ENCODE data around the gene CCL20. TPM values are rescaled to one million over a fixed set of nuclear protein-coding genes. Genes with fewer than 3 reads are reported as not detected.
A peak's percentile ranks its signal among the peaks of the same experiment; 100 is the strongest.

Gene CCL20
- total and polyA plus RNA-seq, 2 of the 13 experiments (the other 11 are each of a cell fraction or from before 2014, with no cell fraction given), result 223 to 903 TPM

DNA sequence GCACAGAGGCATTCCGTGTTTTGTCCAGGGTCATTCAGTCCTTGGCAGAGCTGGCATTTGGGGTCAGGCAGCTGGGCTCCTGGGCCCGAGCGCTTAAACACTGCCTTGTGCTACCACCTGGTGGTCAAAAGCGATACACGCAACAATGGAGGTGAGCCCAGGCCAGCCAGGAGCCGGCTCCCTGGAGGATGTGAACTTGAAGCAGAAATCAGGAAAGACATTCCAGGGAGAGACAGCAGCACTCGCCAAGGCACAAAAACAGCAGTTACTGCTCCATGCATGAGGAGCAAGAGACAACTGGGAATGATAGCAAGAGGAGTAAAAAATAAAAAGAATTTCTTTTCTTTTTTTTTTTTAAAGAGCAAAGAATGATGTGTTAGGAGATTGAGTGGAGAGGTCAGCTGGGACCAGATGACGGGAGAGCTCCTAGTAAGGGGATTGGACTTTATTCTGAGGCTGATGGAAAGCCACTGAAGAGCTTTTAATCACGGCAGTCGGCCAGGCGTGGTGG lies 47.2 kb upstream of the CCL20 start:
- H3K27me3 ChIP-seq (ENCODE audit: control insufficient read depth in 1 of 2, insufficient read depth in 2 of 2, low read length in 2 of 2), result no peaks in the 10 kb centered on the region
- peak overlapping the region; percentile 53 for H3K4me2 ChIP-seq (ENCODE audit: low read depth, low read length)
- 12% methylated on average over 11 of the region's 11 CpGs for WGBS (ENCODE audit: low lambda C conversion rate)
- H2AFZ ChIP-seq (ENCODE audit: low read length), result peak overlapping the region; percentile 64
- no peaks in the 10 kb centered on the region for H3K79me2 ChIP-seq (ENCODE audit: insufficient read depth, low read length)
- DNase-seq (ENCODE audit: low spot score) (peak; percentile 83), ATAC-seq (peak; percentile 98), FAIRE-seq (peak; percentile 37)
- H3K9ac ChIP-seq (ENCODE audit: insufficient read depth, low read depth, low read length), result no peak overlapping the region
- H3K4me1 ChIP-seq (ENCODE audit: insufficient read depth, low read length), result peaks cover 56% of the 10 kb centered on the region
- no peaks in the 10 kb centered on the region for H3K9me3 ChIP-seq (ENCODE audit: low read length)
- ChIA-PET POLR2A (interaction anchor here (0.8 to 1.7 kb wide), 6 partner anchors 47 to 361 kb away, joined by 3 to 6 read pairs (median 4); partner anchors contain the start of gene CCL20), CTCF (ENCODE audit: low intra/inter-chr PET ratio, low total read pairs) (interaction anchor here (0.7 to 2.1 kb wide), 8 partner anchors 19 to 637 kb away, joined by 4 to 29 read pairs (median 6); partner anchors contain the start of gene AGFG1)
- H3K36me3 ChIP-seq (replicated peaks in 1 of 2; ENCODE audit: control insufficient read depth in 1 of 2, insufficient read depth in 2 of 2, low read length in 2 of 2), result no peaks in the 10 kb centered on the region
- in situ Hi-C loops (cut with HindIII; ENCODE audit: extremely low pct_ligation_motif_present, low pct_unique_long_range_greater_than_20kb) (loop anchor here (5.0 to 10.0 kb wide), 5 partner anchors 96 to 632 kb away; partner anchors contain the start of gene AGFG1), intact Hi-C loops (cut with micrococcal nuclease; ENCODE audit: unreplicated experiment) (loop anchor here (1.0 to 10.0 kb wide), 7 partner anchors 19 to 636 kb away; partner anchors contain the start of gene AGFG1)
- no peak overlapping the region for H3K27ac ChIP-seq (ENCODE audit: extremely low read length, insufficient read depth, low read length)
- H3K4me3 ChIP-seq (replicated peaks in 1 of 3; ENCODE audit: insufficient read depth in 1 of 3, low read depth in 2 of 3, low read length in 3 of 3), result peak overlapping the region in 1 of 3 experiments; percentile 8; a peak in 1 of 6 replicates
- H4K20me1 ChIP-seq (ENCODE audit: insufficient read depth, low read length), result no peaks in the 10 kb centered on the region
- no TSS peak for BruUV-seq (replicated peaks)
- TF ChIP-seq SALL1 (CRISPR knock-in tag; IDR thresholded peaks at IDR 0.05) (peak; percentile 88), RARG (CRISPR knock-in tag; IDR thresholded peaks at IDR 0.05; ENCODE audit: low read depth) (no peak), SMAD9 (CRISPR knock-in tag; IDR thresholded peaks at IDR 0.05) (no peak), POLR2AphosphoS2 (IDR thresholded peaks at IDR 0.05; ENCODE audit: low read depth, low read length) (no peak), STAT5B (CRISPR knock-in tag; IDR thresholded peaks at IDR 0.05) (0 out of 2 replicates have a peak, but pooled peaks have one; percentile 49), ZNF580 (CRISPR knock-in tag; IDR thresholded peaks at IDR 0.05; ENCODE audit: borderline replicate concordance, low read depth) (peak; percentile 77; the same call in 1 of the 2 replicates), SUZ12 (IDR thresholded peaks at IDR 0.05; ENCODE audit: low read depth, low read length) (no peak), RFX5 (IDR thresholded peaks at IDR 0.05; ENCODE audit: low read depth, low read length) (peak; percentile 89), ZNF263 (CRISPR knock-in tag; IDR thresholded peaks at IDR 0.05) (no peak), TRIM22 (IDR thresholded peaks at IDR 0.05) (no peak), POLR2G (IDR thresholded peaks at IDR 0.05; ENCODE audit: low read depth, low read length) (no peak)
- TF ChIP-seq, protein P1, sequence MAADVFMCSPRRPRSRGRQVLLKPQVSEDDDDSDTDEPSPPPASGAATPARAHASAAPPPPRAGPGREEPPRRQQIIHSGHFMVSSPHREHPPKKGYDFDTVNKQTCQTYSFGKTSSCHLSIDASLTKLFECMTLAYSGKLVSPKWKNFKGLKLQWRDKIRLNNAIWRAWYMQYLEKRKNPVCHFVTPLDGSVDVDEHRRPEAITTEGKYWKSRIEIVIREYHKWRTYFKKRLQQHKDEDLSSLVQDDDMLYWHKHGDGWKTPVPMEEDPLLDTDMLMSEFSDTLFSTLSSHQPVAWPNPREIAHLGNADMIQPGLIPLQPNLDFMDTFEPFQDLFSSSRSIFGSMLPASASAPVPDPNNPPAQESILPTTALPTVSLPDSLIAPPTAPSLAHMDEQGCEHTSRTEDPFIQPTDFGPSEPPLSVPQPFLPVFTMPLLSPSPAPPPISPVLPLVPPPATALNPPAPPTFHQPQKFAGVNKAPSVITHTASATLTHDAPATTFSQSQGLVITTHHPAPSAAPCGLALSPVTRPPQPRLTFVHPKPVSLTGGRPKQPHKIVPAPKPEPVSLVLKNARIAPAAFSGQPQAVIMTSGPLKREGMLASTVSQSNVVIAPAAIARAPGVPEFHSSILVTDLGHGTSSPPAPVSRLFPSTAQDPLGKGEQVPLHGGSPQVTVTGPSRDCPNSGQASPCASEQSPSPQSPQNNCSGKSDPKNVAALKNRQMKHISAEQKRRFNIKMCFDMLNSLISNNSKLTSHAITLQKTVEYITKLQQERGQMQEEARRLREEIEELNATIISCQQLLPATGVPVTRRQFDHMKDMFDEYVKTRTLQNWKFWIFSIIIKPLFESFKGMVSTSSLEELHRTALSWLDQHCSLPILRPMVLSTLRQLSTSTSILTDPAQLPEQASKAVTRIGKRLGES (CRISPR knock-in tag; IDR thresholded peaks at IDR 0.05; ENCODE audit: borderline replicate concordance), result no peak
- TF ChIP-seq, protein P2, sequence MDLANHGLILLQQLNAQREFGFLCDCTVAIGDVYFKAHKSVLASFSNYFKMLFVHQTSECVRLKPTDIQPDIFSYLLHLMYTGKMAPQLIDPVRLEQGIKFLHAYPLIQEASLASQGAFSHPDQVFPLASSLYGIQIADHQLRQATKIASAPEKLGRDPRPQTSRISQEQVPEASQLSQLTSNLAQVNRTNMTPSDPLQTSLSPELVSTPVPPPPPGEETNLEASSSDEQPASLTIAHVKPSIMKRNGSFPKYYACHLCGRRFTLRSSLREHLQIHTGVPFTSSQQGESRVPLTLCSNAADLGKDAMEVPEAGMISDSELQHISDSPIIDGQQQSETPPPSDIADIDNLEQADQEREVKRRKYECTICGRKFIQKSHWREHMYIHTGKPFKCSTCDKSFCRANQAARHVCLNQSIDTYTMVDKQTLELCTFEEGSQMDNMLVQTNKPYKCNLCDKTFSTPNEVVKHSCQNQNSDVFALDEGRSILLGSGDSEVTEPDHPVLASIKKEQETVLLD (CRISPR knock-in tag; IDR thresholded peaks at IDR 0.05; ENCODE audit: low read depth), result no peak
- TF ChIP-seq, protein P3, sequence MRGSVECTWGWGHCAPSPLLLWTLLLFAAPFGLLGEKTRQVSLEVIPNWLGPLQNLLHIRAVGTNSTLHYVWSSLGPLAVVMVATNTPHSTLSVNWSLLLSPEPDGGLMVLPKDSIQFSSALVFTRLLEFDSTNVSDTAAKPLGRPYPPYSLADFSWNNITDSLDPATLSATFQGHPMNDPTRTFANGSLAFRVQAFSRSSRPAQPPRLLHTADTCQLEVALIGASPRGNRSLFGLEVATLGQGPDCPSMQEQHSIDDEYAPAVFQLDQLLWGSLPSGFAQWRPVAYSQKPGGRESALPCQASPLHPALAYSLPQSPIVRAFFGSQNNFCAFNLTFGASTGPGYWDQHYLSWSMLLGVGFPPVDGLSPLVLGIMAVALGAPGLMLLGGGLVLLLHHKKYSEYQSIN (CRISPR knock-in tag; IDR thresholded peaks at IDR 0.05; ENCODE audit: borderline replicate concordance), result no peak
